HEK293T (cell line): ENCODE data around the gene ZNF865.
"Not testable (repeated sequence)": the region's sequence is repeated elsewhere in the genome, so short reads cannot be mapped to it uniquely, and the experiment has no call there.

Experiments used
- CTCF ChIA-PET: fragments of 350-600 bp; formaldehyde crosslinking; extraction: SDS; loops from one replicate; lab custom pipeline; 2021; ENCODE audit warnings: antibody characterized with exemption, inconsistent platforms; lab: Yijun Ruan, JAX
- POLR2A ChIA-PET: fragments of 350-600 bp; formaldehyde crosslinking; extraction: SDS; loops from one replicate; lab custom pipeline; 2020; ENCODE audit warnings: antibody characterized with exemption, inconsistent platforms; lab: Yijun Ruan, JAX
- DNase-seq: peaks from one replicate; pipeline ENCODE4 v3.0.0; 2012; ENCODE audit warnings: mixed read lengths; ENCODE audit errors: extremely low spot score
- ARNT ChIP-seq: fragments of 450-650 bp; IDR thresholded peaks from 2 replicates; pipeline ENCODE4 v1.6.1; 2017; ENCODE audit warnings: mild to moderate bottlenecking
- BHLHE40 ChIP-seq: fragments of 450-650 bp; IDR thresholded peaks from 2 replicates; pipeline ENCODE4 v1.6.1; 2016; ENCODE audit warnings: mild to moderate bottlenecking, moderate library complexity, borderline replicate concordance
- CTBP1 ChIP-seq: fragments of 450-650 bp; IDR thresholded peaks from 2 replicates; pipeline ENCODE4 v1.6.1; 2016; ENCODE audit warnings: borderline replicate concordance
- ELF4 ChIP-seq: fragments of 450-650 bp; IDR thresholded peaks from 2 replicates; pipeline ENCODE4 v1.6.1; 2017; ENCODE audit warnings: antibody characterized with exemption
- FOXA1 ChIP-seq: fragments of 450-650 bp; IDR thresholded peaks from 2 replicates; pipeline ENCODE4 v1.6.1; 2016; ENCODE audit warnings: mild to moderate bottlenecking
- FOXK2 ChIP-seq: fragments of 450-650 bp; IDR thresholded peaks from 2 replicates; pipeline ENCODE4 v1.6.1; 2016; ENCODE audit warnings: mild to moderate bottlenecking
- FOXM1 ChIP-seq: fragments of 450-650 bp; IDR thresholded peaks from 2 replicates; pipeline ENCODE4 v1.6.1; 2017; ENCODE audit warnings: mild to moderate bottlenecking, borderline replicate concordance
- HDGF ChIP-seq: fragments of 450-650 bp; IDR thresholded peaks from 2 replicates; pipeline ENCODE4 v1.6.1; 2017; ENCODE audit warnings: antibody characterized with exemption, borderline replicate concordance
- L3MBTL2 ChIP-seq: fragments of 450-650 bp; conservative IDR thresholded peaks from 2 replicates; pipeline ENCODE4 v1.6.1; 2016; ENCODE audit warnings: mild to moderate bottlenecking
- LEF1 ChIP-seq: fragments of 450-650 bp; IDR thresholded peaks from 2 replicates; pipeline ENCODE4 v1.6.1; 2017; ENCODE audit warnings: mild to moderate bottlenecking, borderline replicate concordance
- NFRKB ChIP-seq: fragments of 450-650 bp; IDR thresholded peaks from 2 replicates; pipeline ENCODE4 v1.6.1; 2016; ENCODE audit warnings: mild to moderate bottlenecking, moderate library complexity
- PKNOX1 ChIP-seq: fragments of 450-650 bp; IDR thresholded peaks from 2 replicates; pipeline ENCODE4 v1.6.1; 2016
- SP1 ChIP-seq: fragments of 450-650 bp; IDR thresholded peaks from 2 replicates; pipeline ENCODE4 v1.6.1; 2017
- SUZ12 ChIP-seq: fragments of 450-650 bp; IDR thresholded peaks from 2 replicates; pipeline ENCODE4 v1.6.1; 2016; ENCODE audit warnings: mild to moderate bottlenecking
- TARDBP ChIP-seq: fragments of 450-650 bp; IDR thresholded peaks from 2 replicates; pipeline ENCODE4 v1.6.1; 2016
- ZNF384 ChIP-seq: fragments of 450-650 bp; IDR thresholded peaks from 2 replicates; pipeline ENCODE4 v1.6.1; 2016

Gene ZNF865

GRCh38 chr19:55581145-55581822 lies 24.2 kb upstream of the ZNF865 start:
- no peak for DNase-seq
- CTCF ChIA-PET: interaction anchor here (1.2 kb wide), 1 partner anchor 77 kb away, joined by 3 read pairs; no protein-coding TSS in a partner anchor
- TF ChIP-seq SUZ12: no peak
- TF ChIP-seq PKNOX1: peak; percentile 39; the same call in 1 of the 2 replicates
- POLR2A ChIA-PET: interaction anchor here (0.6 to 2.7 kb wide), 14 partner anchors 10 to 73 kb away, joined by 3 to 26 read pairs (median 4); partner anchors contain the start of genes FIZ1, ZNF524 and ZNF865

- ChIA-PET CTCF (no interaction called here), POLR2A (interaction anchor here (1.3 to 2.7 kb wide), 4 partner anchors 18 to 68 kb away, joined by 3 to 26 read pairs (median 10); partner anchors contain the start of genes FIZ1, ZNF524 and ZNF865)
- no peak for DNase-seq
- TF ChIP-seq ARNT: no peak
Observed at GRCh38 chr19:55581823-55582223, 23.6 kb upstream of the ZNF865 start.

- POLR2A ChIA-PET: interaction anchor here (2.7 kb wide), 1 partner anchor 17 kb away, joined by 26 read pairs; the partner anchor contains the start of genes FIZ1 and ZNF524
- DNase-seq, CTCF ChIA-PET: not testable (repeated sequence)
Observed at GRCh38 chr19:55582284-55582683, 23.2 kb upstream of the ZNF865 start.

GRCh38 chr19:55583897-55584296 lies 21.6 kb upstream of the ZNF865 start:
- DNase-seq, CTCF ChIA-PET: not testable (repeated sequence)
- POLR2A ChIA-PET: interaction anchor here (2.6 kb wide), 1 partner anchor 15 kb away, joined by 15 read pairs; the partner anchor contains the start of genes FIZ1 and ZNF524

- CTCF ChIA-PET: no interaction called here
- no peak for DNase-seq
- TF ChIP-seq BHLHE40: no peak
- TF ChIP-seq FOXA1: no peak
- TF ChIP-seq TARDBP: no peak
- TF ChIP-seq L3MBTL2: no peak
- no peak for TF ChIP-seq CTBP1
- TF ChIP-seq LEF1: no peak
- TF ChIP-seq NFRKB: no peak
- no peak for TF ChIP-seq HDGF
- no peak for TF ChIP-seq SUZ12
- TF ChIP-seq ZNF384: no peak
- TF ChIP-seq FOXK2: no peak
- TF ChIP-seq PKNOX1: no peak
- TF ChIP-seq ARNT: no peak
- no peak for TF ChIP-seq SP1
- TF ChIP-seq ELF4: no peak
- TF ChIP-seq FOXM1: no peak
- POLR2A ChIA-PET: interaction anchor here (2.6 kb wide), 1 partner anchor 14 kb away, joined by 15 read pairs; the partner anchor contains the start of genes FIZ1 and ZNF524
Observed at GRCh38 chr19:55584871-55585270, 20.6 kb upstream of the ZNF865 start.

GRCh38 chr19:55585658-55586339 lies 19.6 kb upstream of the ZNF865 start:
- DNase-seq: no peak
- ChIA-PET POLR2A (interaction anchor here (2.6 kb wide), 2 partner anchors 14 to 19 kb away, joined by 8 to 15 read pairs; partner anchors contain the start of genes FIZ1 and ZNF524), CTCF (no interaction called here)
- TF ChIP-seq BHLHE40 (no peak), SP1 (no peak), PKNOX1 (peak; percentile 82), TARDBP (no peak), FOXK2 (no peak), FOXA1 (no peak), LEF1 (no peak), SUZ12 (no peak)
